Gastroesophageal sphincter (tissue), 4 donors: ENCODE results near the gene NCAPD3. TPM values are rescaled to one million over a fixed set of nuclear protein-coding genes. Genes with fewer than 3 reads are reported as not detected.

Experiments used
- ATAC-seq: fragments of 150-250 bp; one replicate; pipeline ENCODE4 v1.9.1; 2016; ENCODE audit warnings: mild to moderate bottlenecking, moderate library complexity
- H3K27ac ChIP-seq, 4 donors: fragments of 200-600 bp; sonication (generic) in 3 of 4; 1 replicate in 3 of 4; 2 replicates in 1 of 4; pipeline ENCODE4 v1.5.1; 2016 to 2019
- H3K27me3 ChIP-seq: fragments of 200-600 bp; sonication (generic); one replicate; pipeline ENCODE4 v1.5.1; 2019
- H3K36me3 ChIP-seq, 2 donors: fragments of 200-600 bp; sonication (generic); one replicate each; pipeline ENCODE4 v1.5.1; 2019; ENCODE audit warnings: control low read depth in 1 of 2
- H3K4me1 ChIP-seq, 3 donors: fragments of 200-600 bp; sonication (generic); 1 replicate in 2 of 3; 2 replicates in 1 of 3; pipeline ENCODE4 v1.5.1; 2016 to 2019; ENCODE audit warnings: control low read depth in 2 of 3
- H3K4me3 ChIP-seq, 2 donors: fragments of 200-600 bp; sonication (generic); one replicate each; pipeline ENCODE4 v1.5.1; 2019; ENCODE audit warnings: mild to moderate bottlenecking in 1 of 2, moderate library complexity in 1 of 2
- H3K9me3 ChIP-seq, 3 donors: fragments of 200-600 bp; sonication (generic); one replicate each; pipeline ENCODE4 v1.5.1; 2017 to 2019; ENCODE audit warnings: control low read depth in 2 of 3
- CTCF ChIP-seq, 4 experiments: fragments of 200-600 bp in 2 of 4; fragments of 450-650 bp in 2 of 4; sonication (generic) in 1 of 4; IDR thresholded peaks; one replicate each; pipeline ENCODE4 v1.5.1; 2017 to 2019; ENCODE audit warnings: antibody characterized with exemption in 4 of 4, mild to moderate bottlenecking in 2 of 4, moderate library complexity in 2 of 4
- EP300 ChIP-seq: sonication (generic); formaldehyde crosslinking; IDR thresholded peaks from one replicate; pipeline ENCODE4 v1.6.1; 2017; ENCODE audit warnings: antibody characterized with exemption, mild to moderate bottlenecking
- POLR2A ChIP-seq, 2 donors: fragments of 450-650 bp; IDR thresholded peaks; one replicate each; pipeline ENCODE4 v1.6.1; 2017; ENCODE audit warnings: antibody characterized with exemption in 2 of 2, mild to moderate bottlenecking in 2 of 2, moderate library complexity in 1 of 2
- POLR2AphosphoS5 ChIP-seq: sonication (generic); formaldehyde crosslinking; IDR thresholded peaks from one replicate; pipeline ENCODE4 v1.6.1; 2017; ENCODE audit warnings: antibody characterized with exemption
- WGBS, 2 donors: methylation state at CpG; one replicate each; pipeline ENCODE4 v1.1.5; 2018; ENCODE audit warnings: low coverage in 1 of 2; 5-methylcytosine and 5-hydroxymethylcytosine counted together
- total RNA-seq, 4 donors: library from RNA; depleted of rRNA; stranded (reverse); fragments of >200 nt; gene quantifications; one replicate each; pipeline ENCODE4 v1.1.0, GENCODE V29; 2016

NCAPD3 gene
- total RNA-seq, 4 donors from 2014 or later = 7.0 to 13.8 (median 11.4) TPM

- Histone ChIP-seq H3K4me1 (no peaks in the 10 kb centered on the region), H3K4me3 (no peak overlapping the region), H3K9me3 (no peaks in the 10 kb centered on the region), H3K36me3 (peaks cover 0 to 4% of the 10 kb centered on the region in 2 donors), H3K27ac (no peak overlapping the region), H3K27me3 (peaks cover 66% of the 10 kb centered on the region)
- TF ChIP-seq POLR2A (IDR thresholded peaks at IDR 0.05) (no peak), EP300 (no peak), POLR2AphosphoS5 (no peak), CTCF (IDR thresholded peaks at IDR 0.05) (no peak)
- WGBS, 2 donors = no CpG with 5 or more reads among the region's 5 CpGs
- ATAC-seq = no peak
These were observed 46.5 kb upstream of the NCAPD3 start for GRCh38 chr11:134270250-134270714.

GRCh38 chr11:134267966-134268365, 44.2 kb upstream of the NCAPD3 start:
- no peak for ATAC-seq
- 63 to 85% methylated on average over 3 to 11 of the region's 11 CpGs for WGBS, 2 donors

GRCh38 chr11:134267461-134267860, 43.7 kb upstream of the NCAPD3 start:
- H3K4me1 ChIP-seq = no peaks in the 10 kb centered on the region
- H3K9me3 ChIP-seq = no peaks in the 10 kb centered on the region
- no peak overlapping the region for H3K4me3 ChIP-seq
- peaks cover 38% of the 10 kb centered on the region for H3K27me3 ChIP-seq
- H3K36me3 ChIP-seq = peaks cover 0 to 32% of the 10 kb centered on the region in 2 donors
- WGBS, 2 donors = 72 to 83% methylated on average over 3 to 5 of the region's 5 CpGs
- H3K27ac ChIP-seq = no peak overlapping the region
- no peak for ATAC-seq
- TF ChIP-seq CTCF (IDR thresholded peaks at IDR 0.05) (no peak), POLR2AphosphoS5 (no peak), EP300 (no peak), POLR2A (IDR thresholded peaks at IDR 0.05) (no peak)

More at GRCh38 chr11:134267966-134268365, 44.2 kb upstream of the NCAPD3 start:
- no peaks in the 10 kb centered on the region for H3K9me3 ChIP-seq
- peaks cover 0 to 27% of the 10 kb centered on the region in 2 donors for H3K36me3 ChIP-seq
- H3K27ac ChIP-seq = no peak overlapping the region
- no peak overlapping the region for H3K4me3 ChIP-seq
- H3K27me3 ChIP-seq = peaks cover 43% of the 10 kb centered on the region
- no peak for TF ChIP-seq POLR2AphosphoS5
- no peak for TF ChIP-seq CTCF (IDR thresholded peaks at IDR 0.05)
- no peak for TF ChIP-seq POLR2A (IDR thresholded peaks at IDR 0.05)
- no peaks in the 10 kb centered on the region for H3K4me1 ChIP-seq

- ATAC-seq = peak; percentile 82
- Histone ChIP-seq H3K36me3 (peaks cover 0 to 38% of the 10 kb centered on the region in 2 donors), H3K4me3 (no peak overlapping the region), H3K9me3 (no peaks in the 10 kb centered on the region), H3K4me1 (no peaks in the 10 kb centered on the region), H3K27ac (no peak overlapping the region), H3K27me3 (peaks cover 32% of the 10 kb centered on the region)
- WGBS, 2 donors = 30 to 37% methylated on average over 3 of the region's 3 CpGs
- TF ChIP-seq POLR2AphosphoS5 = no peak
- TF ChIP-seq CTCF (IDR thresholded peaks at IDR 0.05) = no peak
These were observed 43.1 kb upstream of the NCAPD3 start for GRCh38 chr11:134266841-134267251.

GRCh38 chr11:134266440-134266839, 42.7 kb upstream of the NCAPD3 start:
- Histone ChIP-seq H3K4me3 (no peak overlapping the region), H3K36me3 (peaks cover 0 to 42% of the 10 kb centered on the region in 2 donors), H3K9me3 (no peaks in the 10 kb centered on the region), H3K27me3 (peaks cover 28% of the 10 kb centered on the region), H3K27ac (no peak overlapping the region), H3K4me1 (no peaks in the 10 kb centered on the region)
- TF ChIP-seq CTCF (IDR thresholded peaks at IDR 0.05) (no peak), POLR2A (IDR thresholded peaks at IDR 0.05) (no peak), EP300 (no peak)
- ATAC-seq = no peak
- WGBS, 2 donors = 85 to 92% methylated on average over 4 to 5 of the region's 5 CpGs
